ENCODE measurements around the gene JAK2.

DNA sequence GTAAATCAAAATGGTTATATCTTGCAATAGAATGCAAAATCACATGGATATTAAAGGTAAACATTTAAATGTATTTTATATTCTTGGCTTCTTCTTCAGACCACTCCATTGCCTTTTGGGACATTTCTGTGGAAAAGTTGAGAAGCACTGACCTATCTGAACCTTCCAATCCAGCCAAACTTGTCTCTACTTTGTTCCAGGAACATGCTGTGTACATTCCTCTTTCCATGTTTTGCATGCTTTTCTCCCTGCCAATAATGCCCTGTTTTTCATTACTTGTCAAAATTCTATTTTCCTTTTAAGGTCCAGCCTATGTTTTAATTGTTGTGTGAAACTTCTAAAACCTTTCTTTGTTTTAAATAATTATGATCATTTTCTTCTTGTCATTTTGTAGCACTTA, 28.3 kb downstream of the JAK2 start:
- TF ChIP-seq, protein P1, sequence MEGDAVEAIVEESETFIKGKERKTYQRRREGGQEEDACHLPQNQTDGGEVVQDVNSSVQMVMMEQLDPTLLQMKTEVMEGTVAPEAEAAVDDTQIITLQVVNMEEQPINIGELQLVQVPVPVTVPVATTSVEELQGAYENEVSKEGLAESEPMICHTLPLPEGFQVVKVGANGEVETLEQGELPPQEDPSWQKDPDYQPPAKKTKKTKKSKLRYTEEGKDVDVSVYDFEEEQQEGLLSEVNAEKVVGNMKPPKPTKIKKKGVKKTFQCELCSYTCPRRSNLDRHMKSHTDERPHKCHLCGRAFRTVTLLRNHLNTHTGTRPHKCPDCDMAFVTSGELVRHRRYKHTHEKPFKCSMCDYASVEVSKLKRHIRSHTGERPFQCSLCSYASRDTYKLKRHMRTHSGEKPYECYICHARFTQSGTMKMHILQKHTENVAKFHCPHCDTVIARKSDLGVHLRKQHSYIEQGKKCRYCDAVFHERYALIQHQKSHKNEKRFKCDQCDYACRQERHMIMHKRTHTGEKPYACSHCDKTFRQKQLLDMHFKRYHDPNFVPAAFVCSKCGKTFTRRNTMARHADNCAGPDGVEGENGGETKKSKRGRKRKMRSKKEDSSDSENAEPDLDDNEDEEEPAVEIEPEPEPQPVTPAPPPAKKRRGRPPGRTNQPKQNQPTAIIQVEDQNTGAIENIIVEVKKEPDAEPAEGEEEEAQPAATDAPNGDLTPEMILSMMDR (IDR thresholded peaks at IDR 0.05) = no peak
- TF ChIP-seq POLR2A (IDR thresholded peaks at IDR 0.05) = no peak
